Measurements from ENCODE around the gene FUT1. TPM values are rescaled to one million over a fixed set of nuclear protein-coding genes. Genes with fewer than 3 reads are reported as not detected.

Gene FUT1
- total RNA-seq, 1 donor from 2014 or later: 0.51 TPM

DNA sequence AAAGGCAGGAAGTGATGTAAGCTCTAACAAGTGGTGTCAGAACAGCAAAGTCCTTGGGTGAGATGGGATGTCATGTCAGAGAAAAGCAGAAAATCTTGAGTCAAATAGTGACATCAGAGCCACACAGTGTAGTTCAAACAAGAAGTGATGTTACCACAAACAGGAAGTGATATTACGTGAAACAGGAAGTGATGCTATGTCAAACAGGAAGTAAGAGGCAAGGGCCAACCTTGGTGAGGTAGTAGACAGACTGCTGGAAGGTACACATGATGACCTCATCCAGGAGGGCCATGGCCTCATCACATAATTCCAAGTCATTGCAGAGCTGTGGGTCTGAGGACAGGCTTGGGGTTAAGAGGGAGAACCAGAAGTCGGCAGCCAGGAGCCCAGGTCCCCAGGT lies 25.9 kb downstream of the FUT1 start:
- peaks cover 15% of the 10 kb centered on the region for H3K4me1 Mint-ChIP-seq
- peaks cover 4% of the 10 kb centered on the region for H3K27me3 Mint-ChIP-seq (ENCODE audit: low read depth)
- H3K27ac Mint-ChIP-seq (ENCODE audit: unreplicated experiment): peak overlapping the region; percentile 52
- H3K9me3 Mint-ChIP-seq: peaks cover 11% of the 10 kb centered on the region
- H3K36me3 Mint-ChIP-seq (ENCODE audit: low read depth): peaks cover 9% of the 10 kb centered on the region
- DNase-seq (ENCODE audit: low read depth, low spot score): no peak
- TF ChIP-seq CTCF (conservative IDR thresholded peaks at IDR 0.05): no peak
- H3K4me3 Mint-ChIP-seq: no peak overlapping the region

DNA sequence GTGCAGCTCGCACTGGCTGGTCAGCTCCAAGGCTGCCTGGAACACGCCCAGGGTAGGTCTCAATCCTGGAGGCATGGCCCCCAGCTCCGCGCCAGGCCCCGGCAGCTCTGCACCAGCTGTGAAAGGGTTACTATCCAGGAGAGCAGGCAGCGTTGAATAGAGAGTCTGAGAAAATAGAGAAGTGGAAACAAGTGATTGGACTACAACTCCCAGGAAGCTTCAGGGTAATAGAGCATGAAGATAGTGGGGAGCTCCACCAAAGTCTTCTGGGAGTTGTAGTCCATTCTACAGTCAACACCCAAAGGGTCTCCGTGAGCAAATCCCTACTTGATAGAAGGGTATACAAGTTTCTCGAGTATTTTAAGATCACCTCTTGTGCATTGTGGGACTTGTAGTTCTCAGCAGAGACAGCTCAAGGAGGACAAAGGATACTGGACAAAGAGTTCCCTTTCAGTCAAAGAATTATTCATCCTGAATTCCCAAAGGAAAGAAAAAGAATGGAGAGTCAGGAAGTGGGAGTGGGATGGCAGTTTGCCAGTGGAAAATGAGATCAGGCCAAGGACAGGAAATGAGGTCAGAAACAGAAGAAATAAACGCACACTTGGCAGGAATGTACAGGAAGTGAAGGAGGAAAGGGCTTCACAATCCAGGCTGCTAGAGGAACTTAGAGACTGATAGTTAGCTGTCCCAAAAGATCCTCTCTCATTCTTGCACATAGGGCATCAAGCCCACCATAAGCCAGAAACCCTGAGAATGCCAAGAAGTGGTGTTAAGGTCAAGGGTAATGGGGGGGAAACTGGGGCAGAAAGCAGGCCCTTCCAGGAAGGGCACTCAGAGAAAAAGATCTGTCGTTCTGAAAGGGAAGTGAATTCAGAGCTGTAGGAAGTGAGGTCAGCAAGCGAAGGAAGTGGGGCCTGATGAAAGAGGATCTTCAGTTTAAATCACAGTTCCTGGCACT lies 27.4 kb downstream of the FUT1 start:
- peaks cover 27% of the 10 kb centered on the region for H3K4me1 Mint-ChIP-seq
- H3K27ac Mint-ChIP-seq (ENCODE audit: unreplicated experiment): peak overlapping the region; percentile 95
- peaks cover 7% of the 10 kb centered on the region for H3K9me3 Mint-ChIP-seq
- peaks cover 5% of the 10 kb centered on the region for H3K36me3 Mint-ChIP-seq (ENCODE audit: low read depth)
- H3K4me3 Mint-ChIP-seq: peak overlapping the region; percentile 10
- TF ChIP-seq CTCF (conservative IDR thresholded peaks at IDR 0.05): no peak
- no peaks in the 10 kb centered on the region for H3K27me3 Mint-ChIP-seq (ENCODE audit: low read depth)
- DNase-seq (ENCODE audit: low read depth, low spot score): no peak

DNA sequence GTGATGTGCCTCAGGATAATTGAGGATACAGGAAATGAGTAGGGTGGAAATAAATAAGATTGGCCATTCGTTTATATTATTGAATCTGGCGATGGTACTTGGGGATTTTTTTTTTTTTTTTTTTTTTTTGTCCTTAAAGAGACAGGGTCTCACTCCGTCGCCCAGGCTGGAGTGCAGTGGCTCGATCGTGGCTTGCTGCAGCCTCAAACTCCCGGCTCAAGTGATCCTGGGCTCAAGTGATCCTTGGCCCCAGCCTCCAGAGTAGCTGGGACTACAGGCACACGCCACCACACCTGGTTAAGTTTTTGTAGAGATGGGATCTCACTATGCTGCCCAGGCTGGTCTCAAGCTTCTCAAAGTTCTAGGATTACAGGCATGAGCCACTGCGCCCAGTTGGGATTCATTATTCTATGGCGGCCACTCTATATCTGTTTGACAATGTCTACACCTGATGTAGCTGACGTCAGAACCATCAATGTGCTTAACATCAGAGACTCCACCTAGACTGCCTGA lies 30.2 kb downstream of the FUT1 start:
- Mint-ChIP-seq H3K9me3 (peaks cover 7% of the 10 kb centered on the region), H3K27me3 (ENCODE audit: low read depth) (no peaks in the 10 kb centered on the region), H3K4me3 (peak overlapping the region; percentile 81), H3K36me3 (ENCODE audit: low read depth) (peaks cover 2% of the 10 kb centered on the region), H3K27ac (ENCODE audit: unreplicated experiment) (no peak overlapping the region), H3K4me1 (peaks cover 45% of the 10 kb centered on the region)
- no peak for DNase-seq (ENCODE audit: low read depth, low spot score)
- no peak for TF ChIP-seq CTCF (conservative IDR thresholded peaks at IDR 0.05)

- H3K4me3 Mint-ChIP-seq: peak overlapping the region; percentile 93
- H3K4me1 Mint-ChIP-seq: peaks cover 46% of the 10 kb centered on the region
- no peaks in the 10 kb centered on the region for H3K27me3 Mint-ChIP-seq (ENCODE audit: low read depth)
- DNase-seq (ENCODE audit: low read depth, low spot score): peak; percentile 94
- TF ChIP-seq CTCF (conservative IDR thresholded peaks at IDR 0.05): no peak
- H3K27ac Mint-ChIP-seq (ENCODE audit: unreplicated experiment): peak overlapping the region; percentile 100
- peaks cover 3% of the 10 kb centered on the region for H3K9me3 Mint-ChIP-seq
- H3K36me3 Mint-ChIP-seq (ENCODE audit: low read depth): peaks cover 2% of the 10 kb centered on the region
Observed at GRCh38 chr19:48720613-48721296, 31.7 kb downstream of the FUT1 start.

DNA sequence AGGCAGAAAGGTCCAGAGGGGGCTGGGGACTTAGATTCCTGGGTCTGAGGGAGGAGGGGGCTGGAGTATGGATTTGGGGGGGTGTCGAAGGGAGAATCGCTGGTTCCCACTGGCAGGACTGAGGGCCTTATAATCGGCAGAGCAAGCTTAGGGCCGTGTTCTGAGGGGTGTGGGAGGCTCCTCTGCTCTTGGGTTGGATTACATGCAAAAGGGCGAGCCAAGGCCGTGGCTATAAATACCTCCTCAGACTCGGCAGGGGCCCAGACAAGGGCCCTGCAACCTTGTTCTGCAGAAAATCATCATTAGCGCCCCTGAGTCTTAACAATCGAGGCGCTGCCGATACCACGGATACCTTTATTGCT lies 32.2 kb downstream of the FUT1 start:
- no peaks in the 10 kb centered on the region for H3K27me3 Mint-ChIP-seq (ENCODE audit: low read depth)
- peaks cover 3% of the 10 kb centered on the region for H3K9me3 Mint-ChIP-seq
- no peak for TF ChIP-seq CTCF (conservative IDR thresholded peaks at IDR 0.05)
- peaks cover 2% of the 10 kb centered on the region for H3K36me3 Mint-ChIP-seq (ENCODE audit: low read depth)
- no peak for DNase-seq (ENCODE audit: low read depth, low spot score)
- peak overlapping the region; percentile 93 for H3K4me3 Mint-ChIP-seq
- H3K4me1 Mint-ChIP-seq: peaks cover 42% of the 10 kb centered on the region
- no peak overlapping the region for H3K27ac Mint-ChIP-seq (ENCODE audit: unreplicated experiment)

Data from neural crest cell (in vitro differentiated cells).